Uterus (tissue), 4 donors: ENCODE measurements around the gene ZNF783. TPM values are rescaled to one million over a fixed set of nuclear protein-coding genes. Genes with fewer than 3 reads are reported as not detected.

Experiments
- DNase-seq, 2 donors: peaks; one replicate each; pipeline ENCODE4 v3.0.0-alpha.2; 2019 to 2020
- H3K27ac ChIP-seq, 2 donors: fragments of 200-600 bp; sonication (generic); 1 replicate in 1 of 2; 2 replicates in 1 of 2; pipeline ENCODE4 v1.5.1; 2016 to 2018
- H3K27me3 ChIP-seq, 2 donors: fragments of 200-600 bp; sonication (generic); one replicate each; pipeline ENCODE4 v1.5.1; 2018 to 2019; ENCODE audit warnings: control low read depth in 1 of 2
- H3K36me3 ChIP-seq, 2 donors: fragments of 200-600 bp; sonication (generic); one replicate each; pipeline ENCODE4 v1.5.1; 2019; ENCODE audit warnings: control low read depth in 1 of 2
- H3K4me1 ChIP-seq, 2 donors: fragments of 200-600 bp; sonication (generic); one replicate each; pipeline ENCODE4 v1.5.1; 2018 to 2019; ENCODE audit warnings: control low read depth in 1 of 2
- H3K4me3 ChIP-seq, 2 donors: fragments of 200-600 bp; sonication (generic); 1 replicate in 1 of 2; 2 replicates in 1 of 2; pipeline ENCODE4 v1.5.1; 2018 to 2019; ENCODE audit warnings: mild to moderate bottlenecking in 1 of 2
- H3K9me3 ChIP-seq, 2 donors: fragments of 200-600 bp; sonication (generic); one replicate each; pipeline ENCODE4 v1.5.1; 2019; ENCODE audit warnings: control low read depth in 1 of 2
- CTCF ChIP-seq, 4 experiments: fragments of 200-600 bp in 2 of 4; fragments of 450-650 bp in 2 of 4; sonication (generic) in 2 of 4; IDR thresholded peaks; one replicate each; pipeline ENCODE4 v1.5.1; 2016 to 2019; ENCODE audit warnings: antibody characterized with exemption in 4 of 4, mild to moderate bottlenecking in 2 of 4, moderate library complexity in 1 of 4
- POLR2A ChIP-seq, 2 donors: fragments of 450-650 bp; IDR thresholded peaks; one replicate each; pipeline ENCODE4 v1.6.1; 2016; ENCODE audit warnings: antibody characterized with exemption in 2 of 2, mild to moderate bottlenecking in 1 of 2, moderate library complexity in 1 of 2
- intact Hi-C: fragments of 100-400 bp; cut with DNase I; formaldehyde crosslinking; loops from one replicate; pipeline ENCODE4 v1.15.1; 2023; ENCODE audit warnings: low total_unique reads
- small RNA-seq: library from RNA; depleted of rRNA; stranded (forward); fragments of <200 nt; gene quantifications from one replicate; pipeline ENCODE3, GENCODE V24; 2016
- total RNA-seq, 4 donors: library from RNA; depleted of rRNA in 3 of 4; stranded (reverse); fragments of >200 nt in 3 of 4; gene quantifications; one replicate each; pipeline versions ENCODE4 v1.1.0 to v1.2.4, GENCODE V29; 2014 to 2023
- donor health status: DM: yes; HTN: yes; CAD: no.

Gene ZNF783
- total RNA-seq, 4 donors from 2014 or later, result 2.6 to 26.7 (median 19.3) TPM

GRCh38 chr7:149333321-149333717, 71.3 kb downstream of the ZNF783 start:
- H3K27me3 ChIP-seq, result no peaks in the 10 kb centered on the region
- no peak overlapping the region for H3K4me3 ChIP-seq
- H3K36me3 ChIP-seq, result no peaks in the 10 kb centered on the region
- H3K4me1 ChIP-seq, result no peaks in the 10 kb centered on the region
- DNase-seq, result no peak
- TF ChIP-seq CTCF (IDR thresholded peaks at IDR 0.05) (no peak), POLR2A (IDR thresholded peaks at IDR 0.05) (no peak)
- H3K9me3 ChIP-seq, result no peaks in the 10 kb centered on the region
- intact Hi-C loops, result no loop called here
- H3K27ac ChIP-seq, result no peak overlapping the region

- Histone ChIP-seq H3K27me3 (no peaks in the 10 kb centered on the region), H3K36me3 (no peaks in the 10 kb centered on the region), H3K4me3 (no peak overlapping the region)
Measured at GRCh38 chr7:149334219-149334618, 72.2 kb downstream of the ZNF783 start.

More at GRCh38 chr7:149334219-149334618, 72.2 kb downstream of the ZNF783 start:
- H3K27ac ChIP-seq, result no peak overlapping the region
- no peaks in the 10 kb centered on the region for H3K4me1 ChIP-seq
- intact Hi-C loops, result no loop called here
- TF ChIP-seq CTCF (IDR thresholded peaks at IDR 0.05), result no peak
- no peak for TF ChIP-seq POLR2A (IDR thresholded peaks at IDR 0.05)
- no peak for DNase-seq
- no peaks in the 10 kb centered on the region for H3K9me3 ChIP-seq

Small RNA genes within 50 kb of the gene (small RNA-seq; reads per million reads assigned to genes)
- not detected for gene AC004941.2

Other genes starting within 250 kb of the ZNF783 start
- gene PDIA4, start 233.7 kb upstream of the ZNF783 start, total RNA-seq, result 100 to 1,000 TPM in 1 of 4 donors, 10 to 100 TPM in 3; 34.6 to 169 (median 68.7) TPM
- gene ZNF786, start 171.5 kb upstream of the ZNF783 start, total RNA-seq, result 10 to 100 TPM in 2 of 4 donors, 1 to 10 TPM in 2; 3.6 to 13.7 (median 9.7) TPM
- gene ZNF425, start 135.9 kb upstream of the ZNF783 start, total RNA-seq, result 1 to 10 TPM in 2 of 4 donors, under 1 TPM in 1, not detected in 1; 0.77 to 8.8 (median 4.8) TPM
- gene ZNF398, start 114.7 kb upstream of the ZNF783 start, total RNA-seq, result 10 to 100 TPM in 3 of 4 donors, 1 to 10 TPM in 1; 7.6 to 22.6 (median 16.5) TPM
- gene ZNF282, start 66.7 kb upstream of the ZNF783 start, total RNA-seq, result 10 to 100 TPM in 3 of 4 donors, 1 to 10 TPM in 1; 3.2 to 36.4 (median 24.1) TPM
- gene ZNF212, start 22.5 kb upstream of the ZNF783 start, total RNA-seq, result 10 to 100 TPM in 1 of 4 donors, 1 to 10 TPM in 3; 2.9 to 14.1 (median 7.7) TPM
- 10 to 100 TPM in 1 of 4 donors, 1 to 10 TPM in 3; 4.4 to 15.9 (median 5.8) TPM for gene ZNF777, start 198.9 kb downstream of the ZNF783 start, total RNA-seq
- 10 to 100 TPM; 15.6 to 30.5 (median 20.2) TPM for gene ZNF746, start 235.6 kb downstream of the ZNF783 start, total RNA-seq